T47D (cell line): ENCODE data around the gene SARS1.

ENCODE experiments used
- DNase-seq, 2 experiments: peaks; one replicate each; pipeline versions ENCODE4 v3.0.0 to v3.0.0-alpha.2; 2011 to 2012; ENCODE audit warnings: low read depth in 1 of 2, low spot score in 1 of 2
- JUND ChIP-seq: IDR thresholded peaks from 2 replicates; pipeline ENCODE4 v1.6.1; 2012; ENCODE audit warnings: low read depth
- in situ Hi-C: cut with HindIII; loops from 2 replicates; pipeline ENCODE4 v1.10.0; 2016; ENCODE audit warnings: low sequenced_read_pairs, low pct_unique_long_range_greater_than_20kb

The SARS1 gene

GRCh38 chr1:109268431-109269211 lies 54.9 kb downstream of the SARS1 start:
- in situ Hi-C loops, result no loop called here
- DNase-seq, result no peak
- TF ChIP-seq JUND, result no peak

DNA sequence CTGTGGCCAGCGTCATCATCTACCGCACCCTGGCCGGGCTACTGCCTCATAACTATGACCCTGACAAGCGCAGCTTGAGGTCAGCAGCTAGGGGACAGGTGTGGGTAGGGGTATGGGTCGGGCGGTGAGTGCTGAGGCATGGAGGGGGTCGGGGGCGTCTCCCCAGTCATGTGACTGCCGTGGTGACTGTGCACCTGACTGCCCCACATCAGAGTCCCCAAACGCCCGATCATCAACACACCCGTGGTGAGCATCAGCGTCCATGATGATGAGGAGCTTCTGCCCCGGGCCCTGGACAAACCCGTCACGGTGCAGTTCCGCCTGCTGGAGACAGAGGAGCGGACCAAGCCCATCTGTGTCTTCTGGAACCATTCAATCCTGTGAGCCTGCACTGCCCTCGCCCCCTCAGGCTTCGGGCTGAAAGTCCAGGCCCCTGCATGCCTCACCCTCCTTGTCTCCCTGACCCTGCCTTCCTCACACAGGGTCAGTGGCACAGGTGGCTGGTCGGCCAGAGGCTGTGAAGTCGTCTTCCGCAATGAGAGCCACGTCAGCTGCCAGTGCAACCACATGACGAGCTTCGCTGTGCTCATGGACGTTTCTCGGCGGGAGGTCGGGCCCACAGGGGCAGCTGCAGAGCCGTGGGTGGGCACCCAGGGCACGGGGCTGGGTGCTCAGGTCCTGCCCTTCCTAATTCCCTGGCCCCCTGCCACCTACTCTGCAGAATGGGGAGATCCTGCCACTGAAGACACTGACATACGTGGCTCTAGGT lies 55.7 kb downstream of the SARS1 start:
- TF ChIP-seq JUND, result no peak
- in situ Hi-C loops, result no loop called here
- no peak for DNase-seq

DNA sequence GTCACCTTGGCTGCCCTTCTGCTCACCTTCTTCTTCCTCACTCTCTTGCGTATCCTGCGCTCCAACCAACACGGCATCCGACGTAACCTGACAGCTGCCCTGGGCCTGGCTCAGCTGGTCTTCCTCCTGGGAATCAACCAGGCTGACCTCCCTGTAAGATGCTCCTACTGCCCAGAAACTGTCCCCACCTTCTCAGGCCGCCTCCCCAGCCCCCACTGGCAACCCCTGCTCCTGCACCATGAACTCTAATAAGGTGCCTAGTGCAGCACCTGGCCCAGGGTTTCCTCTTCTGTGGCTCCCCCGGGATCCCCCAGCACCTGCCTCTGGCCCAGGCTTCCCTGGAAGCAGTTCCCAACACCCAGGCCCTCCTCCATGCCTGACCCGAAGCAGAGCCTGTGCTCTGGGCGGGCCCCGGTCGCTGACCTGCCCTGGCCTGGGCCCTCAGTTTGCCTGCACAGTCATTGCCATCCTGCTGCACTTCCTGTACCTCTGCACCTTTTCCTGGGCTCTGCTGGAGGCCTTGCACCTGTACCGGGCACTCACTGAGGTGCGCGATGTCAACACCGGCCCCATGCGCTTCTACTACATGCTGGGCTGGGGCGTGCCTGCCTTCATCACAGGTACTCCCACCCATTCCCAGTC lies 56.4 kb downstream of the SARS1 start:
- no peak for DNase-seq
- in situ Hi-C loops, result no loop called here
- TF ChIP-seq JUND, result no peak

DNA sequence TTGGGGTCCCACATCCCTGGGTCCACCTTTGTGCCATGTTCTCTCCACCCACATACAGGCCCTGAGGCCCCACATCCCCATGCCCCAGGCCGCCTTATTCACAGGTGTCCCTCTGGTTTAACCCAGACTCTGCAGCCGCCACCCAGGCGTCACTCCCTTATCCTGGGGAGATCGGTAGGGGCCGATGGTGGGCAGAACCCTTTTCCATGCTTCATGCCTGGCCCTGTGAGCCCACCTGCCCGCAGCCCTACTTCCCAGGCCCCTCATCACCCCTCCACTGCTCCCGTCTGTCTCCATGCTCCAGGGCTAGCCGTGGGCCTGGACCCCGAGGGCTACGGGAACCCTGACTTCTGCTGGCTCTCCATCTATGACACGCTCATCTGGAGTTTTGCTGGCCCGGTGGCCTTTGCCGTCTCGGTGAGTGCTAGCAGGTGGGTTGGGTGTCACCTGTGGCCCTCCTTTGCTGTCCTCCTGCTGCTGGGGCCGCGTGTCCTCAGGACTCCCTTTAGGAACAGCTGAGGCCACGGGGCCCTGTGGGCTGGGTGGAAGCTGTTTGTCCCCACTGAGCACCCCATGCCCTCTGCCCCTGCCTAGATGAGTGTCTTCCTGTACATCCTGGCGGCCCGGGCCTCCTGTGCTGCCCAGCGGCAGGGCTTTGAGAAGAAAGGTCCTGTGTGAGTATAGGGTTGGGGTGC lies 57.1 kb downstream of the SARS1 start:
- in situ Hi-C loops, result no loop called here
- DNase-seq, result no peak
- no peak for TF ChIP-seq JUND

- TF ChIP-seq JUND, result no peak
- in situ Hi-C loops, result no loop called here
- no peak for DNase-seq
Measured at GRCh38 chr1:109271458-109271857, 57.7 kb downstream of the SARS1 start.

DNA sequence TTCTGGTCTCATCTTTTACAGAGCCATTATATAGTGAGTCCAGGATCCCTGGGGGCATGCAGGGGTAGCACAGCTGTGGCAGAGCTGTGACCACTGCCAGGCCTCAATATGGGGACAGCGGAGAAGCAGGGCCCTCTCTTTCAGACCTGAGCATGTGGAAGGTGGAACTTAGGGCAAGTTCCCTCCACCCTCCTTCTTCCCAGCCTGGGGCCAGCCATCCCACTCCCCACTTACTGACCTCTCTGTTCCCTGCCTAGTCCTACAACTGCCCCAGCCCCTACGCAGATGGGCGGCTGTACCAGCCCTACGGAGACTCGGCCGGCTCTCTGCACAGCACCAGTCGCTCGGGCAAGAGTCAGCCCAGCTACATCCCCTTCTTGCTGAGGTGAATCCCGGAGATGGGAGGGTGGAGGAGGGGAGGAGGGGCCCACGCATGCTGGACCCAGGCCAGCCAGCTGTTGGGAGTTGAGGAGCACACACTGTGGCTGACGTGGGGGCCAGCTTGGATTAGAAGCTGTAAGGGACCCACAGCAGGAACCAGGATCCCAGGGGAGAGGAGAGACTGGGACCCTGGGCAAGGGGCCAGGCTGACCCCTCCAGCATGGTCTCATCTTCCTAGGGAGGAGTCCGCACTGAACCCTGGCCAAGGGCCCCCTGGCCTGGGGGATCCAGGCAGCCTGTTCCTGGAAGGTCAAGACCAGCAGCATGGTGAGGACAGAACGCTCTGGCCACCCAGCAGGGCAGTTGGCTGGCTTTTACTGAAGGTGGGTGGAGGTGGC lies 58.5 kb downstream of the SARS1 start:
- TF ChIP-seq JUND, result no peak
- DNase-seq, result no peak
- in situ Hi-C loops, result no loop called here

DNA sequence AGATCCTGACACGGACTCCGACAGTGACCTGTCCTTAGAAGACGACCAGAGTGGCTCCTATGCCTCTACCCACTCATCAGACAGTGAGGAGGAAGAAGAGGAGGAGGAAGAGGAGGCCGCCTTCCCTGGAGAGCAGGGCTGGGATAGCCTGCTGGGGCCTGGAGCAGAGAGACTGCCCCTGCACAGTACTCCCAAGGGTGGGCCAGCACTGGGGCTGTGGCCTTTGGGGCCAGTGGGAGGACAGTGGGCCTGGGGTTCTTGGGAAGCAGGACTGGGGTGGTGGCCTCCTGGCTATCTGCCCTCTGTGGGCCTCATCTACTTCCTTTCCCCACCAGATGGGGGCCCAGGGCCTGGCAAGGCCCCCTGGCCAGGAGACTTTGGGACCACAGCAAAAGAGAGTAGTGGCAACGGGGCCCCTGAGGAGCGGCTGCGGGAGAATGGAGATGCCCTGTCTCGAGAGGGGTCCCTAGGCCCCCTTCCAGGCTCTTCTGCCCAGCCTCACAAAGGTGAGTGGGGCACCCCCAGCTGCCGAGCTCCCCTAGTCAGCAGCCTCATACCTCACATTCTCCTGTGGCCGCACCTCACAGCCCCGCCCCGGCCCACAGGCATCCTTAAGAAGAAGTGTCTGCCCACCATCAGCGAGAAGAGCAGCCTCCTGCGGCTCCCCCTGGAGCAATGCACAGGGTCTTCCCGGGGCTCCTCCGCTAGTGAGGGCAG lies 59.3 kb downstream of the SARS1 start:
- DNase-seq, result no peak
- TF ChIP-seq JUND, result no peak
- in situ Hi-C loops, result no loop called here

- DNase-seq, result no peak
Measured at GRCh38 chr1:109273570-109274288, 60.0 kb downstream of the SARS1 start.

GRCh38 chr1:109274533-109275476 lies 61.1 kb downstream of the SARS1 start:
- DNase-seq, result peak; percentile 63 to 92
- no peak for TF ChIP-seq JUND
- in situ Hi-C loops, result no loop called here

More at GRCh38 chr1:109273570-109274288, 60.0 kb downstream of the SARS1 start:
- TF ChIP-seq JUND, result no peak
- in situ Hi-C loops, result no loop called here
